ENCODE results near the gene TMED9.

TMED9 gene

GRCh38 chr5:177578316-177578715 is 13.7 kb upstream of the TMED9 start:
- no peak for DNase-seq (ENCODE audit: low read depth)

GRCh38 chr5:177588413-177588909 is 3.5 kb upstream of the TMED9 start:
- DNase-seq (ENCODE audit: low read depth), result no peak

GRCh38 chr5:177590406-177590805 is 1.6 kb upstream of the TMED9 start:
- no peak for DNase-seq (ENCODE audit: low read depth)

- DNase-seq (ENCODE audit: low read depth), result no peak
These were observed 353 bp upstream of the TMED9 start for GRCh38 chr5:177591690-177592009.

- no peak for DNase-seq (ENCODE audit: low read depth)
These were observed 902 bp downstream of the TMED9 start for GRCh38 chr5:177592905-177593304.

GRCh38 chr5:177593511-177593910 is 1.5 kb downstream of the TMED9 start:
- DNase-seq (ENCODE audit: low read depth), result no peak

- no peak for DNase-seq (ENCODE audit: low read depth)
These were observed 2.1 kb downstream of the TMED9 start for GRCh38 chr5:177594071-177594470.

- no peak for DNase-seq (ENCODE audit: low read depth)
These were observed 3.1 kb downstream of the TMED9 start for GRCh38 chr5:177595026-177595585.

GRCh38 chr5:177595991-177596774 is 4.2 kb downstream of the TMED9 start:
- DNase-seq (ENCODE audit: low read depth), result no peak

GRCh38 chr5:177596775-177597238 is 4.8 kb downstream of the TMED9 start:
- DNase-seq (ENCODE audit: low read depth), result no peak

- no peak for DNase-seq (ENCODE audit: low read depth)
These were observed 6.5 kb downstream of the TMED9 start for GRCh38 chr5:177598477-177598876.

- peak; percentile 33 for DNase-seq (ENCODE audit: low read depth)
These were observed 7.9 kb downstream of the TMED9 start, which contains the start of gene B4GALT7 for GRCh38 chr5:177599731-177600507. TSS of gene B4GALT7 (plus strand) at chr5:177600132. CDS start at chr5:177600211, 79 bp downstream.

- no peak for DNase-seq (ENCODE audit: low read depth)
These were observed 8.6 kb downstream of the TMED9 start for GRCh38 chr5:177600508-177601018.

GRCh38 chr5:177601126-177601525 is 9.1 kb downstream of the TMED9 start:
- no peak for DNase-seq (ENCODE audit: low read depth)

GRCh38 chr5:177601577-177602457 is 9.8 kb downstream of the TMED9 start:
- DNase-seq (ENCODE audit: low read depth), result no peak

- no peak for DNase-seq (ENCODE audit: low read depth)
These were observed 10.4 kb downstream of the TMED9 start for GRCh38 chr5:177602458-177602830.

GRCh38 chr5:177603631-177604030 is 11.6 kb downstream of the TMED9 start:
- no peak for DNase-seq (ENCODE audit: low read depth)

GRCh38 chr5:177604116-177604521 is 12.1 kb downstream of the TMED9 start:
- no peak for DNase-seq (ENCODE audit: low read depth)

GRCh38 chr5:177604656-177605055 is 12.7 kb downstream of the TMED9 start:
- DNase-seq (ENCODE audit: low read depth), result no peak

GRCh38 chr5:177605078-177605477 is 13.1 kb downstream of the TMED9 start:
- no peak for DNase-seq (ENCODE audit: low read depth)

GRCh38 chr5:177605667-177606066 is 13.7 kb downstream of the TMED9 start:
- DNase-seq (ENCODE audit: low read depth), result no peak
